NOMO-1 treated with dmso at 0.1 percent for 144 hours (cell line): ENCODE data around the gene SLC35A4.
"Not testable (repeated sequence)": the region's sequence is repeated elsewhere in the genome, so short reads cannot be mapped to it uniquely, and the experiment has no call there.

ENCODE experiments used
- DNase-seq: peaks from one replicate; lab custom pipeline; 2025; ENCODE audit not compliant: unreplicated experiment; lab: John Stamatoyannopoulos, UW

SLC35A4 gene

DNA sequence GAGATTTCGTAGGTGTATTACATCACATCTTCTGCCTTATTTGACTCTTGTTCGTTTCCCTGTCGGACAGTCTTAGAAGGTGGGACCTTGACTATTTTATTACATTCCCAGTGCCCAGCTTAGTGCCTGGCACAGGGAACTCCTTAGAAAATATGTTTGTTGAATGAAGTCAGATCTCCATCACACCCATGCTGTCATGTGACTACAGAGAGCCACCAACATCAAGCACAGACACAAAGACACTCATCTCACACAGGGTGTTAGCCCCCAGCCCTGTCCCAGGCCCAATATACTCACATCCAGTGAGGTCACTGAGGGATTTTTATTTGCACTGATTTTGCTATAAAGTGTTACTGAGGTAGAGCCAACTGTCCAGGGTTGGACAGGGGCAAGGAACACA lies 6.7 kb upstream of the SLC35A4 start:
- DNase-seq: no peak

DNA sequence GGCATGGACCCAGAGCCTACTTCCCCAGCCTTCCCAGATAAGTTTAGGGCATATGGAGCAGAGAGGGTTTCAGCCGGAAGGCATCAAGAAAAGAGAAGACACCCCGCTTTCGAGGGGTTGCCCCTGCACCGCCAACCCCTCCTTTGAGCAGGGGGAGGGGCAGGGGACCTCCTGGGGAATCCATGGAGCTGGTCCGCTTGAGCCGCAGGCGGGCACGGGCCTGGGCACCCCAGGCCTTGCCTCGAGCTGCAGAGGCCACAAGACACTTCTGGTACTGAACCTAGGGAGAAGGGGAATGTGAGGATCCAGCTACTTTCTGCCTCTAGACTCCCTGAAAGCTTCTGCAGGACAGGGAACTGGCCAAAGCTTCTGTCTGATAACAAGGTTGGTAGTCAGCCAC lies 6.1 kb upstream of the SLC35A4 start:
- DNase-seq: no peak

DNA sequence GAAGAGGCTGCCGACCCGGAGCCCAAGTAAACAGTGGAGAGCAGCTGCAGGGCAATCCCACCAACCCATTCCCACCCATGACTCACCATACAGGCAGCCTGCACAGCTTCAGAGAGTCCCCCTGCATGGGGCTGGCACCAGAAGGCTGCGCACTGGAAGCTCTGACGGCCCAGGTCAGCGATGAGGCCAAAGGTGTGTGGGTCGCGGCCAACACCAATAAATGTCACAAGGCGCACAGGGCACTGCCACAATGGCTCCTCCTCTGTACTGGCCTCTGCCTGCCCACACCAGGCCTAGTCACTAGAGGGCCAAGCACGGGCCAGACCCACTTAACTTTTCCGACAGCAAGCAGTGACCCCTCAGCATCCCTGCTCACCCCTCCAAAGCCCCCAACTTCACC lies 4.4 kb upstream of the SLC35A4 start:
- no peak for DNase-seq

DNA sequence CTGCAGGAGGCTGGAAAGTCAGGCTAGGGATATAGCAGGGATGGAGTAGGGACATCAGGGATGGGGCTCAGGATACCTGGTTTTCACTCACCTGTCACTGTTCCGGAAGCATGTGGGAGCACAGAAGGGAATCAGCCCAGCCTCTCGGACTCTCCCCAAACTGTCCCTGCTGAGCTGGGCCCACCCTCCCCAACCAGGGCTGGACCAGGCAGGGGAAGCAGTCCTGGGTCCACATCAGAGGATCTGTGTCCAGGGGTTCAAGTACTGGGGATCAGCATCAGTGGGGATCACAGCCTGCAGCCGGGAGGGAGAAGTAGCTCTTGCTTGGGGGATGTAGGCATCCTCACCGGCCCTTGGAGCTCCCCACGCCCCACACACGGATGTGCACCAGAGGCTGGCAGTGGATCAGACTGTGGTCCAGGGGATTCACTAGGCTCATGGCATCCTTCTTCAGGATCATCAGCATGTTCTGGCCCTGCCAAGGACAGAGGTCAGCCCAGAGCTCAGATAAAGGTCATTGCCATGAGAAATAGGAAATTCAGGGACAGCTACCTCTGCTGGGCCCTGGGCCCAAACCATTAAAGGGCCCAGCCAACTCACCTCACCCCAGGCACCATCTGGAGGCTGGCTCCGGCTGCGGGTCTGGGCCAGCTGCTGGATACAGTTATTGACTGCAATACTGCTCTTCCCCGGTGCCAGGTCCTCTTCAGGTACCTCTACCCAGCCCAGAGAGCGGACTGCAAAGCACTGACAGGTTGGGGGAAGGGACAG lies 2.7 kb upstream of the SLC35A4 start:
- no peak for DNase-seq

DNA sequence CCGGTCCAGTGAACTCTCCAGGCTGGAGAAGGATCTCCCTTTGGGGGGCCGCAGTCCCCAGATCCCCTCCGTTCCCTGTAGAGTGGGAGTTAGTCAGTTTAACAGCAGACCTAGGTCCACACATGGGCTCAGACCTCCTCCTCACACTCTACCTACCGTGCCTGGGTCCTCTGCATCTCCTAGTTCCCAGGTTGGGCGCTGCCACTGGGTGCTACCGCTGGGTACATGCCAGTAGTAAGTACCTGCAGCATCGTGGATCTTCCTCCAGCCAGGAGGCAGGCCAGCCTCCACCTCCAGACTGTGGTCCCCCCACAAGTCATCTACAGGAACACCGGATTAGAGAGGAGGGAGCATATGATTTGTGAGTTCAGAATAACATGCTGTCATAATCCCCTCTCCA lies 1.0 kb upstream of the SLC35A4 start:
- no peak for DNase-seq

DNA sequence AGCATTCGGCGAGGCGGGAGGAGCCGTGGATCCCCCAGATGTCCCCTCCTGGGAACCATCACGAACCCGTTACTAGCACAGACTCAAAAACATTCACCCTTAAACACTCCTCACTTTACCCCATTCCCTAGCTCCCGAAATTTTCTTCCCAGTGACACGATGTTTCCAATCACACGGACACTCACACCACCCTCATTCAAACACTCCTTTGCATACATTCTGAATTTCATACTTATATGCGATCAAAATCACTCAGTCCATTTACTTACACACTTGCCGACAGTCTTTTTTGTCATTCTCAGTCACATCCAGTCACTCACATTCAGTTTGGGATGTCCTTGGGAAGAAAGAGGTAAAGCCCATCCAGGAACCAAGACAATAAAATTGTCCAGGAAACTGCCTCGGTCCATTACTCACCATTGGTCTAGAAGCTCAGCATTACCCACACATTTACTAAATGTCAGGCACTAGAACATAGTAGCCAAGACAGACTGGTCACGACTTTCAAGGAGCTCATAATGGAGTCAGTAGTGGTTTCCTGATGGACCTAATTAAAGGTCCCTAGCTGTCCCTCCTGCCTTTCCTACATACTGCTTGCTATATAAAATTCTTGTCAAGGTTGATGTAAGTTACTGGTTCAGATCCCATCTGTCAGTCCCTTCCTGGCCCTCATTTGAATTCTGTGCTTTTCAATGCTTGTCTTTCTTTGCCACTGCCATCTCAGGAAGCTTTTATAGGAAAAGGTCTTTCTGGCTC lies 574 bp downstream of the SLC35A4 start:
- DNase-seq: no peak

DNA sequence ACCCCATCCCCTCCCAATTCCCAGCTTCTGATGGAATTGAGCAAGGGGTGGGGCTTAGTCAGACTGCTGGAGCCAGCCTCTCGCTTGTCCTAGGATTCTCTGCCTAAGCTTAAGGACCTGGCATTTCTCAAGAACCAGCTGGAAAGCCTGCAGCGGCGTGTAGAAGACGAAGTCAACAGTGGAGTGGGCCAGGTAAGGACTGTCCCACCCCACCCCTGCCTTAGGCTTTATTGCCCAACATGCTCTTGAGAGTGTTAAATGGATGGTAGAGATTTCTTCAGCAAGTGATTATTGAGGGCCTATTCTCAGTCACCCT lies 1.1 kb downstream of the SLC35A4 start:
- DNase-seq: no peak

DNA sequence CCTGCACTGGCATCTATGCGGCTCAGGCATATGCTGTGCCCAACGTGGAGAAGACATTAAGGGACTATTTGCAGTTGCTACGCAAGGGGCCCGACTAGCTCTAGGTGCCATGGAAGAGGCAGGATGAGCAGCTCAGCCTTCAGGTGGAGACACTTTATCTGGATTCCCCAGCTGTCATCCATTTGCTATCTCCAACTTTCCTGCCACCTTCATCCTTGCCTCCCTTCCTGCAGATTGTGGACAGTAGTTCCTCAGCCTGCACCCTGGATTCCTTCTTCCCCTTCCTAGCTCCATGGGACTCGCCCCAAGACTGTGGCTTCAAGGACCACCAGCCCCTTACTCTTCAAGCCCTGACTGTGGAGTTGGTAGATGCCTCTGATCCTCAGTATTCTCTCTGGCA lies 2.0 kb downstream of the SLC35A4 start:
- DNase-seq: no peak

DNA sequence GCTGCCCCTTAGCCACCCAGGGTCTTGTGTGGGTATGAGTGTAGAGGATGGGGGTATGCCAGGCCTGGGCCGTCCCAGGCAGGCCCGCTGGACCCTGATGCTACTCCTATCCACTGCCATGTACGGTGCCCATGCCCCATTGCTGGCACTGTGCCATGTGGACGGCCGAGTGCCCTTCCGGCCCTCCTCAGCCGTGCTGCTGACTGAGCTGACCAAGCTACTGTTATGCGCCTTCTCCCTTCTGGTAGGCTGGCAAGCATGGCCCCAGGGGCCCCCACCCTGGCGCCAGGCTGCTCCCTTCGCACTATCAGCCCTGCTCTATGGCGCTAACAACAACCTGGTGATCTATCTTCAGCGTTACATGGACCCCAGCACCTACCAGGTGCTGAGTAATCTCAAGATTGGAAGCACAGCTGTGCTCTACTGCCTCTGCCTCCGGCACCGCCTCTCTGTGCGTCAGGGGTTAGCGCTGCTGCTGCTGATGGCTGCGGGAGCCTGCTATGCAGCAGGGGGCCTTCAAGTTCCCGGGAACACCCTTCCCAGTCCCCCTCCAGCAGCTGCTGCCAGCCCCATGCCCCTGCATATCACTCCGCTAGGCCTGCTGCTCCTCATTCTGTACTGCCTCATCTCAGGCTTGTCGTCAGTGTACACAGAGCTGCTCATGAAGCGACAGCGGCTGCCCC lies 2.6 kb downstream of the SLC35A4 start:
- DNase-seq: no peak

DNA sequence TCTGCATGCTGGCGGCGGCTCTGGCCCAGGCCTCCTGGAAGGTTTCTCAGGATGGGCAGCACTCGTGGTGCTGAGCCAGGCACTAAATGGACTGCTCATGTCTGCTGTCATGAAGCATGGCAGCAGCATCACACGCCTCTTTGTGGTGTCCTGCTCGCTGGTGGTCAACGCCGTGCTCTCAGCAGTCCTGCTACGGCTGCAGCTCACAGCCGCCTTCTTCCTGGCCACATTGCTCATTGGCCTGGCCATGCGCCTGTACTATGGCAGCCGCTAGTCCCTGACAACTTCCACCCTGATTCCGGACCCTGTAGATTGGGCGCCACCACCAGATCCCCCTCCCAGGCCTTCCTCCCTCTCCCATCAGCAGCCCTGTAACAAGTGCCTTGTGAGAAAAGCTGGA lies 3.2 kb downstream of the SLC35A4 start:
- DNase-seq: no peak

DNA sequence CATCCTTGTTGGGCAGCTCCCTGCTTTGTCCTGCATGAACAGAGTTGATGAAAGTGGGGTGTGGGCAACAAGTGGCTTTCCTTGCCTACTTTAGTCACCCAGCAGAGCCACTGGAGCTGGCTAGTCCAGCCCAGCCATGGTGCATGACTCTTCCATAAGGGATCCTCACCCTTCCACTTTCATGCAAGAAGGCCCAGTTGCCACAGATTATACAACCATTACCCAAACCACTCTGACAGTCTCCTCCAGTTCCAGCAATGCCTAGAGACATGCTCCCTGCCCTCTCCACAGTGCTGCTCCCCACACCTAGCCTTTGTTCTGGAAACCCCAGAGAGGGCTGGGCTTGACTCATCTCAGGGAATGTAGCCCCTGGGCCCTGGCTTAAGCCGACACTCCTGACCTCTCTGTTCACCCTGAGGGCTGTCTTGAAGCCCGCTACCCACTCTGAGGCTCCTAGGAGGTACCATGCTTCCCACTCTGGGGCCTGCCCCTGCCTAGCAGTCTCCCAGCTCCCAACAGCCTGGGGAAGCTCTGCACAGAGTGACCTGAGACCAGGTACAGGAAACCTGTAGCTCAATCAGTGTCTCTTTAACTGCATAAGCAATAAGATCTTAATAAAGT lies 3.9 kb downstream of the SLC35A4 start:
- no peak for DNase-seq

DNA sequence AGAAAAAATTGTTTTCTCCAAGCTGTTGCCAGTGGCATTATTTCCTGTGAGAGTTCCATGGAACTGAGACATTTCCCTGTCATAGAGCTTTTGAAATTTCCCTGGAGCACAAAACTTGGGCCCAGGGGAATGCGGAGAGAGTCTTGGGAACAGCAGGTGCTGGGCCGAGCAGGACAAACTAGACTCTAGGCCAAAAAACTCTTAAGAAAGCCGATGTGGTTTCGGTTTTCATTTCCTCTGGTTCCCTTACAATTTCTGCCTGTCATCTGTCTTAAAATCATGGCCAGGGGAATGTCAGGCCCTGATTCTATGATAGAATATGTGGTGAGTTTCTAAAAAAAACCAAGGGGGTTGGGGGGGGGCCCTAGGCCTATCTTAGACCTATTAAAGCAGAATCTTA lies 4.6 kb downstream of the SLC35A4 start:
- no peak for DNase-seq

DNA sequence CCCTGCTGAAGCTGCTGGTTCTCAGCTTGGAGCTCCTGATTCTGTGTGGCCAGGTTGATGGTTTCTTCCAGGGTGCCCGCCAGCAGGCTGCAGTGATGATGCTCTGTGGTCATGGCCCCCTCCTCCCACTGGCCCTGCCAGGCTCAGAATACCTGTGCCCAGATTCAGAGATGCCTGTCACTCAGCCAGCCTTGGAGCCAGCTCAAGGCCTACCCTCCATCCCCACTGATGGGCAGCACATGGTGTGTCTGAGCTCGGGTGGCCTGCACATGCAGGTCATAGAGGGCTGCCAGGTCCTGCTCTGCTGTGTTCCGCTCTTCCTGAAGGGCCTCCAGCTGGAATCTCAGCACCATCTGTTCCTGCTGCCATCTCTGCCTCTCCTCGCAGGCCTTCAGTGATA lies 5.4 kb downstream of the SLC35A4 start:
- no peak for DNase-seq

DNA sequence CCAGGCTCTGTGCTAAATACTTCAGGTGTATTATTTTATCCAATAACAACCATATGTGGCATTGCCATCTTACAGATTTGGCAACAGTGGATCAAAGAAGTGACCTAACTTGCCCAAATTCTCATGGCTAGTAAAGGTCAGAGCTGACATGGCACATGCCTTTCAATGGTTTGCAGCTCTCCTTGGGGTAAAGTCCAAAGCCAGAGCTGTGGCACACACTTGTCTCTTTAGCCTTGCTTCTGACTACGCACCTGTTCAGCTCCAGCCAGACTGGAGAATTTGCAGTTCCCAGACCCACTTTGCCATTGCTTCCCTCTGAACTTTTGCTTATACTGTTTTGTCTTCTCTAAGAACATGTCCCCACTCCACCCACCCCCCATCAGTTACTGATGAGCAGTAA lies 5.9 kb downstream of the SLC35A4 start:
- no peak for DNase-seq

DNA sequence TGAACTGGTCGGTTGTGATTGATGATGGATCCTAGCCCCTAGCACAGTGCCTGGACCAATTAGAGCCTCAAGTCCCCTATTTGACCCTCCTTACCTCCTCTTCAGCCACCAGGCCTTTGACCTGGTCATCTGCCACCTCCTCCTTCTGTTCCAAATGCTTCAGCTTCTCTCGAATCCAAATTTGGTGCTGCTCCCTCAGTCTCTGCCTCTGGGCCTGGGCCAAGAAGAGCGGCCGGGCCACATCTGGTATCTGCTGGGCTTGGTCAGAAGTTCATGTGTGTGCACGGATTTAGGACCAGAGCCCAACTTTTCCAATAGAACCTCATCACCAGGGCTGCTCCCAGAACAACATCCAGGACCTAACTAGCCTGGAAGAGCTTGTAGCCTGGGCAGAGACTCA lies 6.5 kb downstream of the SLC35A4 start:
- DNase-seq: no peak

DNA sequence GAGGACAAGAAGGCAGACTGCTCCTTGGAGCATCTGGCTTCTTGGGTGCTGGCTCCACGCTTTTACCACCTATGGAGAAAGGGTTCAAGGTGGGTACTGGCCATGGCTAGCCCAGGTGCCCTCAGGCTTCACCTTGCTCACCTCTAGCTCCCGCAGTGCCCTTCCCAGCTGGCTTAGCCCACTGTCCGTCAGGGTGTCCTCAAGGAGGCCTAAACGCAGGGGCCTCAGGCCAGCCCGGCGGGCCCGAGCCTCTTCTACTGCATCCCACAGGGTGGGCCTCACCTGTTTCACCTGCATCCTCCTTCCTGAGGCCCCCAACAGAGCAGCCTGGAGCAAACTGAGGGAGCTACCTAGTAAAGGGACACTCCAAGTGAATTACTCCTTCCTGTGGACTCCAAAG lies 9.1 kb downstream of the SLC35A4 start:
- DNase-seq: no peak

DNA sequence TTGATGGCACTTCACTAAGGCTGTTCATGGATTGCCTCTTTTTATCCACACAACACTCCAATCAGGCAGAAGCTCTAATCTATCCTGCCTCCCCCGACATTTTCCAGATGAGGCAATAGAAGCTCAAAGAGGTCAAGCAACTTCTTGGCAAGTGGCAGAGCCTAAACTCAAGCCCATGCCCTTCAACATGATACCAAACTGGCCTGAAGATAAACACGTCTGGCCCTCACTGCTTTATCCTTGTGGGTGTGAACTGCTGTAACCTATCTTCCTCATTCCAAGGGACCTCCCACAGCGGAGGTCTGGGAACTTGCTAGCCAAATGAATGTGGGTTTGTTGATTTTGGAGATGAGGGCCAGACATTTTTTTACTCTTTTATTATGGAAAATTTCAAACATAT lies 9.5 kb downstream of the SLC35A4 start:
- DNase-seq: no peak

DNA sequence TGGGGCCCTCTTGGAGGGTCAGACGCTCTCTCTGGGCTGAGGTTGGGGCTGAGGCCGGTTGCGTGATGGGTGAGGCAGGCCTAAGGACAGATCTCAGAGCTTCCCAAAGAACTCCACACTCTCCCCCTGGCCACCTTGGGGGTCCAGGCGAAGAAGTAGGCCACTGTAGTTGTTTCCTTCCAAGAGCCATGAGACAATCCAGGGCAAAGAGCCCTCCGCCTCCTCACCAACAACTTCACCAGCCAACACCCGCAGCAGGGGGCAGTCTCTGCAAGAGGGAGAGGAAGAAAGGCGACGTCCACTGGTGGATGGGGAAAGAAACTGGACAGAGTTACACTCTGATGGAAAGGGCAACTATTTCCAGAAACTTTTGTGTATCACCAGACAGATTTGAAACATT lies 10.7 kb downstream of the SLC35A4 start:
- peak; percentile 17 for DNase-seq

DNA sequence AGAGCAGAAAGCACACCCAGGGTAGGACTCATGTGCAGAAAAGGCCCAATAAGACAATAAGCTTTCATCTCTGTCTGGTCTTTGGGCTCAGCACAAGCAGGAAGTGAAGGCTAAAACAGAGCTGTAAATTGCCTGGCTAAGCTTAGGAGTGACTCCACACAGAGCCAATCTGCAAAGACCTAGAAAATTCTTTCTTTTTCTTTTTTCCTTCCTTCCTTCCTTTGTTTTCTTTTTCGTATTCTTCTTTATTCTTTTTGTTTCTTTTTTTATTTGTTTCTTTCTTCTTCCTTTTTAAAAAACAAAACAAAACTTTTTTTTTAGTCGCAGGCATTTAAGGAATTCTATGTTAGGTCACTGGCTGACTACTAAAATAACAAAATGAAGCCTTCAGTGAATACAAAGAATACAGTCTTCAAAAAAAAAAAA lies 12.2 kb downstream of the SLC35A4 start:
- no peak for DNase-seq

DNA sequence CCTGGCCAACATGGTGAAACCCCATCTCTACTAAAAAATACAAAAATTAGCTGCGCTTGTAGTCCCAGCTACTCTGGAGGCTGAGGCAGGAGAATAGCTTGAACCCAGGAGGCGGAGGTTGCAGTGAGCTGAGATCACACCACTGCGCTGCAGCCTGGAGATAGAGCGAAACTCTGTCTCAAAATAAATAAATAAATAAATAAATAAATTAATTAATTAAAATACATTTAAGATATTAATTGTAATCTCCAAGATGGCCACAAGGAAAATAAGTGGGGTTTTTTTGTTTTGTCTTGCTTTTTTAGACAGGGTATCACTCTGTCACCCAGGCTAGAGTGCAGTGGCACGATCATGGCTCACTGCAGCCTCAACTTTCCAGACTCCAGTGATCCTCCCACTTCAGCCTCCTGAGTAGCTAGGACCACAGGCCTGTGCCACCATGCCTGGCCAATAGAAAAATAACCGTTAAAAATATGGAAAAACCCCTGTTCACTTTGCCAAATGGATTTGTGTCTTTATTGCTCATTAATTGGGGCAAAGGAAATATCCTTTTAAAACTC lies 14.6 kb downstream of the SLC35A4 start:
- not testable (repeated sequence) for DNase-seq

DNA sequence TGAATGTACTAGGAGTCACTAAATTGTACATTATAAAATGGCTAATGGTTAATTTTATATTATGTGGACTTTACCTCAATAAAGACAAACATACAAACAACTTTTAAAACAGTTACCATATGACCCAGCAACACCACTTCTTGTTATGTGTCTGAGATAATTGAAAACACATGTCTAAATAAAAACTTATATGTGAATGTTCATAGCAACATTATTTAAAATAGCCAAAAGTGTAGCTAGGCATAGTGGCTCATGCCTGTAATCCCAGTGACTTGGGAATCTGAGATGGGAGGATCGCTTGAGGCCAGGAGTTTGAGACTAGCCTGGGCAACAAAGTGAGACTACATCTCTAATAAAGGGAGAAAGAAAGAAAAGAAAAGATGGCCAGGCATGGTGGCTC lies 22.9 kb downstream of the SLC35A4 start:
- DNase-seq: no peak
